Cardiac muscle cell (in vitro differentiated cells and primary cell): ENCODE results near the gene SDC4. TPM values are rescaled to one million over a fixed set of nuclear protein-coding genes. Genes with fewer than 3 reads are reported as not detected.

Experiments used
- DNase-seq, 2 donors: peaks; one replicate each; pipeline versions ENCODE4 v3.0.0 to v3.0.0-alpha.2; 2010 to 2017; ENCODE audit warnings: low read depth in 1 of 2, low spot score in 1 of 2
- H3K27ac ChIP-seq: fragments of 200-600 bp; sonication (generic); 2 replicates; pipeline ENCODE4 v1.5.1; 2016
- H3K27me3 ChIP-seq: fragments of 200-600 bp; sonication (generic); 2 replicates; pipeline ENCODE4 v1.6.0; 2016; ENCODE audit warnings: control low read depth
- H3K36me3 ChIP-seq: fragments of 200-600 bp; sonication (generic); 2 replicates; pipeline ENCODE4 v1.5.1; 2016; ENCODE audit warnings: control low read depth
- H3K4me1 ChIP-seq: fragments of 200-600 bp; sonication (generic); 2 replicates; pipeline ENCODE4 v1.8.1; 2017; ENCODE audit warnings: low read depth, mild to moderate bottlenecking, mixed run types
- H3K4me3 ChIP-seq: fragments of 200-600 bp; sonication (generic); 2 replicates; pipeline ENCODE4 v1.5.1; 2016; ENCODE audit warnings: mild to moderate bottlenecking
- H3K9me3 ChIP-seq: fragments of 200-600 bp; sonication (generic); 2 replicates; pipeline ENCODE4 v1.5.1; 2017; ENCODE audit warnings: low read depth, mild to moderate bottlenecking, control low read depth
- CTCF ChIP-seq: IDR thresholded peaks from 2 replicates; pipeline ENCODE4 v1.5.1; 2012; ENCODE audit warnings: low read depth, mild to moderate bottlenecking, low read length
- polyA plus RNA-seq: library from polyadenylated mRNA; unstranded; fragments of >200 nt; fragmentation: Nextera tagmentation; extraction: Ambion mirVana; gene quantifications from 2 replicates; pipeline ENCODE4 v1.2.1, GENCODE V29; 2016
- total RNA-seq: library from RNA; depleted of rRNA; stranded (reverse); fragments of >200 nt; gene quantifications from 2 replicates; pipeline ENCODE4 v1.2.3, GENCODE V29; 2016

Gene SDC4
- total and polyA plus RNA-seq, 2 experiments from 2014 or later = 35.4 to 55.7 TPM

- Histone ChIP-seq H3K9me3 (no peaks in the 10 kb centered on the region), H3K36me3 (no peaks in the 10 kb centered on the region), H3K4me3 (peak overlapping the region; percentile 66), H3K4me1 (peaks cover 49% of the 10 kb centered on the region), H3K27me3 (no peaks in the 10 kb centered on the region), H3K27ac (peak overlapping the region; percentile 49)
- TF ChIP-seq CTCF = no peak
- DNase-seq = no peak
Observed at GRCh38 chr20:45347297-45347935, 808 bp downstream of the SDC4 start.

- no peak for TF ChIP-seq CTCF
- Histone ChIP-seq H3K27ac (peak overlapping the region; percentile 49), H3K4me3 (peak overlapping the region; percentile 66), H3K27me3 (no peaks in the 10 kb centered on the region), H3K4me1 (peaks cover 53% of the 10 kb centered on the region), H3K9me3 (no peaks in the 10 kb centered on the region), H3K36me3 (no peaks in the 10 kb centered on the region)
- no peak for DNase-seq
Observed at GRCh38 chr20:45346851-45347250, 1.4 kb downstream of the SDC4 start.

GRCh38 chr20:45346291-45346718, 1.9 kb downstream of the SDC4 start:
- Histone ChIP-seq H3K9me3 (no peaks in the 10 kb centered on the region), H3K36me3 (no peaks in the 10 kb centered on the region), H3K27ac (no peak overlapping the region), H3K4me3 (peak overlapping the region; percentile 66), H3K27me3 (no peaks in the 10 kb centered on the region), H3K4me1 (peaks cover 59% of the 10 kb centered on the region)
- TF ChIP-seq CTCF = no peak
- DNase-seq = no peak

GRCh38 chr20:45345104-45345936, 2.9 kb downstream of the SDC4 start:
- Histone ChIP-seq H3K4me1 (peaks cover 69% of the 10 kb centered on the region), H3K9me3 (no peaks in the 10 kb centered on the region), H3K27me3 (no peaks in the 10 kb centered on the region), H3K27ac (peak overlapping the region; percentile 98), H3K4me3 (no peak overlapping the region), H3K36me3 (no peaks in the 10 kb centered on the region)
- DNase-seq = no peak
- no peak for TF ChIP-seq CTCF

DNA sequence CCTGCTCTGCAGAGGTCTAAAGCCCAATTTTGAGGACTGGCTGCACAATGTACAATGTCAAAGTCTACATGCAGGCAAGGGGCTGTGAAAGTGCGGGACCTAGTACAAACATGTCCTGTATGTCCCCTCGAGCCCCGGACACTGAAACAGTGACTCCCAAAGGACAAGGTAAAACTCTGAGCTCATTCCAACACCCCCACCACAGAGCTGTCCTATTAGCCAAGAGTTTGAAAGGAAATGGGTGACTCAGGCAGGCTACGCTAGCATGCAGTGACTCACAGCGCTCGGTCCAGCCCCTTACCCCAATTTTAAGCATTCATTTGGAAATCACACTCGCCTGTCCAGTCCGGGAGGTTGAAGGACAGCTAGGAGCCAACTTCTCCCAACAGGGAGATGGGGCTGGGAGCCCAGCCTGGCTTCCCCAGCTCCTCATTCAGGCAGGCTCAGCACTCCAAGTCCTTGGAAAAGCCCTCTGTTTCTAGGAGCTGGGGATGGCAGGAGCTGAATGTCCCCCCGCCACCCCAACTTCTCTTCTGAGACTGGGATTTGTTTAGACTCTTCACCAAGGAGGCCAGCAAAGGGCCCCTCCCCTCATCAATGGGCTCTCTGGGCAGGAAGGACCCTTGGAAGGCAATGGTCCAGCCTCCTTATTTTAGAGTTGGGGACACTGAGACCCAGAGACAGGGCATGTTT, 3.9 kb downstream of the SDC4 start:
- no peak for TF ChIP-seq CTCF
- Histone ChIP-seq H3K36me3 (no peaks in the 10 kb centered on the region), H3K27me3 (no peaks in the 10 kb centered on the region), H3K9me3 (no peaks in the 10 kb centered on the region), H3K4me1 (peaks cover 73% of the 10 kb centered on the region), H3K4me3 (no peak overlapping the region), H3K27ac (peak overlapping the region; percentile 98)
- peak in 1 of 2 donors; percentile 91 for DNase-seq
